HG03108 (cell line): ENCODE data around the gene TMEM184C.

Experiments
- ATAC-seq: cut with Tn5 transposase; IDR thresholded peaks from one replicate; pipeline ENCODE4 v1.9.1; 2021; ENCODE audit warnings: moderate library complexity; ENCODE audit not compliant: unreplicated experiment

The TMEM184C gene

GRCh38 chr4:147599206-147599605 lies 18.0 kb upstream of the TMEM184C start:
- ATAC-seq: no peak

- no peak for ATAC-seq
Measured at GRCh38 chr4:147599769-147600168, 17.4 kb upstream of the TMEM184C start.

GRCh38 chr4:147605499-147605898 lies 11.7 kb upstream of the TMEM184C start:
- no peak for ATAC-seq

GRCh38 chr4:147607471-147607870 lies 9.7 kb upstream of the TMEM184C start:
- ATAC-seq: no peak

- no peak for ATAC-seq
Measured at GRCh38 chr4:147610686-147611085, 6.5 kb upstream of the TMEM184C start.

GRCh38 chr4:147616849-147617172 lies 386 bp upstream of the TMEM184C start:
- no peak for ATAC-seq

GRCh38 chr4:147617841-147618691 lies 869 bp downstream of the TMEM184C start:
- ATAC-seq: peak; percentile 9

- no peak for ATAC-seq
Measured at GRCh38 chr4:147620315-147620714, 3.1 kb downstream of the TMEM184C start.

- no peak for ATAC-seq
Measured at GRCh38 chr4:147625733-147626132, 8.5 kb downstream of the TMEM184C start.

- no peak for ATAC-seq
Measured at GRCh38 chr4:147626903-147627302, 9.7 kb downstream of the TMEM184C start.

GRCh38 chr4:147628415-147628814 lies 11.2 kb downstream of the TMEM184C start:
- ATAC-seq: no peak

GRCh38 chr4:147629783-147630730 lies 12.9 kb downstream of the TMEM184C start:
- ATAC-seq: no peak

GRCh38 chr4:147633113-147633512 lies 15.9 kb downstream of the TMEM184C start:
- ATAC-seq: no peak

- ATAC-seq: no peak
Measured at GRCh38 chr4:147633643-147634042, 16.4 kb downstream of the TMEM184C start.

GRCh38 chr4:147635348-147635747 lies 18.2 kb downstream of the TMEM184C start:
- ATAC-seq: no peak

GRCh38 chr4:147638365-147638764 lies 21.2 kb downstream of the TMEM184C start:
- ATAC-seq: no peak

GRCh38 chr4:147638942-147639341 lies 21.7 kb downstream of the TMEM184C start:
- no peak for ATAC-seq

GRCh38 chr4:147639388-147639787 lies 22.2 kb downstream of the TMEM184C start:
- ATAC-seq: no peak

GRCh38 chr4:147640331-147640730 lies 23.1 kb downstream of the TMEM184C start:
- ATAC-seq: no peak

- no peak for ATAC-seq
Measured at GRCh38 chr4:147643616-147644015, 26.4 kb downstream of the TMEM184C start.

- ATAC-seq: no peak
Measured at GRCh38 chr4:147644471-147644870, 27.3 kb downstream of the TMEM184C start.

- no peak for ATAC-seq
Measured at GRCh38 chr4:147645099-147645498, 27.9 kb downstream of the TMEM184C start.
